Activated naive CD8-positive, alpha-beta T cell treated with anti-CD3 and anti-CD28 coated beads for 36 hours (primary cell): ENCODE data around the gene ZBTB17. TPM values are rescaled to one million over a fixed set of nuclear protein-coding genes. Genes with fewer than 3 reads are reported as not detected.
A peak's percentile ranks its signal among the peaks of the same experiment; 100 is the strongest.
"Not testable (repeated sequence)": the region's sequence is repeated elsewhere in the genome, so short reads cannot be mapped to it uniquely, and the experiment has no call there.

Experiments used
- DNase-seq: peaks from one replicate; pipeline ENCODE4 v3.0.0; 2021
- H3K27ac Mint-ChIP-seq: one replicate; pipeline ENCODE4 v1.8.0; 2022; ENCODE audit warnings: mild to moderate bottlenecking, moderate library complexity, mixed read lengths
- H3K27me3 Mint-ChIP-seq: one replicate; pipeline ENCODE4 v1.8.0; 2022; ENCODE audit warnings: mild to moderate bottlenecking, mixed read lengths
- H3K36me3 Mint-ChIP-seq: one replicate; pipeline ENCODE4 v1.8.0; 2021; ENCODE audit warnings: mild to moderate bottlenecking, mixed read lengths
- H3K4me1 Mint-ChIP-seq: one replicate; pipeline ENCODE4 v1.8.0; 2021; ENCODE audit warnings: mixed read lengths
- H3K4me3 Mint-ChIP-seq: one replicate; pipeline ENCODE4 v1.8.0; 2022; ENCODE audit warnings: mild to moderate bottlenecking, moderate library complexity, mixed read lengths
- H3K9me3 Mint-ChIP-seq: one replicate; pipeline ENCODE4 v1.8.0; 2022; ENCODE audit warnings: mixed read lengths
- total RNA-seq, 2 experiments: library from RNA; stranded (reverse); gene quantifications; one replicate each; pipeline ENCODE4 v1.2.3, GENCODE V29; 2021

ZBTB17 gene
- total RNA-seq: 10 to 100 TPM; 52.3 to 56.1 TPM

GRCh38 chr1:15975805-15976680, at the start of gene ZBTB17:
Gene ZBTB17, minus strand, starts transcription at chr1:15976101. Its CDS starts 27,606 bp downstream, at chr1:15948495.
- H3K36me3 Mint-ChIP-seq: peaks cover 27% of the 10 kb centered on the region
- H3K27me3 Mint-ChIP-seq: no peaks in the 10 kb centered on the region
- no peaks in the 10 kb centered on the region for H3K9me3 Mint-ChIP-seq
- H3K27ac Mint-ChIP-seq: peak within 1 kb of the TSS; percentile 94
- peak; percentile 96 for DNase-seq
- H3K4me1 Mint-ChIP-seq: peaks cover 37% of the 10 kb centered on the region
- peak within 1 kb of the TSS; percentile 81 for H3K4me3 Mint-ChIP-seq

DNA sequence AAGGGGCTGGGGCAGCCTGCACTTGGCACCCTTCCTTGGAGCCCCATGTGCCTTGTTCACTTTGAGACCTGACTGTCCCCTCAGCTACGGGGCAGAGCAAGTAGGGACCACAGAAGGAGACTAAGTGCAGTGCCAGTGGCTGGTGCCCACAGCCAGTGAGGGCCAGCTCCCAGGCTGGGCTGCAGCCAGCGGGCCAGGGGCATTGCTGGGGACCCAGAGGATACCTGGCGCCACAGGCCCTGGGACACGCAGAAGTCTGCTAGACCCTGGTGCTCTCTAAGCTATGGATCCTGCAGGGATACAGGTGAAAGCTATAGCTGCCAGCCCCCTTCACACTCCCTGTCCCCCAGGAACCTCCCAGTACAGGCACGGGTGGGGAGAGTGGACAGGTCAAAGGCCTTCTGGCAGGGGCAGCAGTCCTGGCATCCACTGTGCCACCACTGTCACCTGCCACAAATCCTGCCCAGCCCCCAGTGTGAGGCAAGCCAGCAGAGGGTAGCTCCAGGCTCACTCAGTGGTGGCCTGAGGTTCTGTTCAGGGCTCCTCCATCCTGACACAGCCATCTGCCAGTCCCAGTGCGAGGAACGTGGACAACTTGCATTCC, 47.3 kb upstream of the ZBTB17 start:
- H3K27me3 Mint-ChIP-seq: peaks cover 5% of the 10 kb centered on the region

DNA sequence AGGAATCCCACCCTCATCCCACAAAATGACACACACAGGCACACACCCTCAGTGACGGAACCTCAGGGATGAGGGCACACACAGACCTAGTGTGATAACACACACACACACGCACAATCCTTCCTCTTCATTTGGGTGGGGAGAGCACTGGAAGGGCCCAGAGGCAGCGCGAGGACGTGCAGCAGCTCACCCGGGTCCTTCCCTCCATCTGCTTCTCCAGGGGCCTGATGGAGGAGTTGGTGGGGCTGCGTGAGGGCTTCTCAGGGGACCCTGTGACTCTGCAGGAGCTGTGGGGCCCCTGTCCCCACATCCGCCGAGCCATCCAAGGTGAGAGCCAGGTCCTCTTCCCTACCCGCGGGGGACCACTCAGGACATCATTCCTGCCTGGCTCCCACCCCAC, 46.5 kb upstream of the ZBTB17 start:
- H3K9me3 Mint-ChIP-seq: no peaks in the 10 kb centered on the region
- H3K36me3 Mint-ChIP-seq: no peaks in the 10 kb centered on the region
- H3K4me1 Mint-ChIP-seq: no peaks in the 10 kb centered on the region
- H3K27ac Mint-ChIP-seq: no peak overlapping the region
- no peak for DNase-seq
- no peaks in the 10 kb centered on the region for H3K27me3 Mint-ChIP-seq
- no peak overlapping the region for H3K4me3 Mint-ChIP-seq

More for the DNA sequence above, 47.3 kb upstream of the ZBTB17 start:
- Mint-ChIP-seq H3K36me3 (no peaks in the 10 kb centered on the region), H3K4me1 (peaks cover under 1% of the 10 kb centered on the region), H3K27ac (no peak overlapping the region), H3K4me3 (no peak overlapping the region), H3K9me3 (no peaks in the 10 kb centered on the region)
- DNase-seq: no peak

DNA sequence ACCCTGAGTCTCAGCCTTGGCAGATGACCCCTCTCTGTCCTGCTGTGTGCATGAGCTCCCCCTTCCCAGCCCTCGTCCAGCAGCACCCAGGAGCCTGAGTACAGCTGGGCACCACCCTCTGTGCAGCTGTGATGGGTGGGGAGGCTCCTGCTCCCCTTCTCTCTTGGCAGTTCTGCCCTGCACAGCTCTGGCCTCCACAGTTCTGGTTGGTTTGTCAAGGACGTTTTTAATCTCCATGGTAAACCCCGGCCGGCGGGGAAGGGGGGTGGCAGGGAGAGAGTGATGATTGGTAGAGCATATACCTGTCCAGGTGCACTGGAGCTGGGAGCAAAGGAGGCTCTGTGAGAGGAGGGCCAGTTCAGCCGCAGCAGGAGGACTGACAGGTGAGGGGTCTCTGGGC, 45.8 kb upstream of the ZBTB17 start, which contains the start of gene CLCNKA:
Gene CLCNKA (plus strand): TSS at position 356 of the 400 bp plus-strand sequence. CDS start 584 bp downstream, outside the sequence.
- Mint-ChIP-seq H3K4me3 (no peak within 1 kb of the TSS), H3K36me3 (no peaks in the 10 kb centered on the region), H3K4me1 (no peaks in the 10 kb centered on the region), H3K27ac (peak within 1 kb of the TSS; percentile 28), H3K27me3 (no peaks in the 10 kb centered on the region), H3K9me3 (no peaks in the 10 kb centered on the region)
- DNase-seq: no peak

DNA sequence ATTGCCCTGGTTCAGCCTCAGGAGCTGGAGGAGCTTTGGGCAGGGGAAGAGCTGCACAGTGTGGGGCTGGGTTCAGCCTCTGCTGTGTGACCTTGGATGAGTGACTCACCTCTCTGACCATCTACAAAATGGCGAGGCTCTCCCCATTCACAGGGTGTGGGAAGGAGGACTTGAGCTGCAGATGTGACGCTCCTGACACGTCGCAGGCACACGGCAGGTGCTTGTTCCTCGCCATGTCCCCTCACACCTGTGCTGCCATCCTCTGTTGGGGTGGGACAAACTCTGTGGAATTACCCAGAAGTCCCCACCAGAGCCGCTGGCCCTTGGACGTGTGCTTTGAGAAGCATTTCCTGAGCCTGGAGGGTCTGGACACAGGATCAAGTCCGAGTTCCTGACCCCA, 45.0 kb upstream of the ZBTB17 start:
- H3K9me3 Mint-ChIP-seq, H3K4me3 Mint-ChIP-seq, DNase-seq, H3K27me3 Mint-ChIP-seq, H3K36me3 Mint-ChIP-seq, H3K27ac Mint-ChIP-seq, H3K4me1 Mint-ChIP-seq: not testable (repeated sequence)

DNA sequence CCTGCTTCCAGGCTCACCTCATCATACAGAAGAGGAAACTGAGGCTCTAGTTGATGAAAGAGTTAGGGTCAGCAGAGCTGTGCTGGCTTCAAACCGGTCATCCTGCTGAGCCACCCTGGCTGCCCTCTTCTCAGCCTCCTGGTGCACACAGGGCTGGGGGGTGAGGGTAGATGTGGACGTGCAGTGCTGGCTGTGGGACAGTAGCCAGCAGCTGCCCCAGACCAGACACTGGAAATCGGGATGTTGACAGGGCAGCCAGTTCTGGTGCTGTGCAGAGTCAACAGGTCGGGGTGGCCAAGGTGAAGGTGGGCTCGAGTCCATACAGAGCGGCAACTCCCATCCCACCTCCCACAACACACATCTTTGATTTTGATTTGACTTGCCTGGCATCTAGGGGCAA, 44.4 kb upstream of the ZBTB17 start:
- Mint-ChIP-seq H3K27ac (no peak overlapping the region), H3K36me3 (no peaks in the 10 kb centered on the region), H3K9me3 (no peaks in the 10 kb centered on the region), H3K4me3 (no peak overlapping the region), H3K27me3 (no peaks in the 10 kb centered on the region), H3K4me1 (no peaks in the 10 kb centered on the region)
- no peak for DNase-seq

- Mint-ChIP-seq H3K27me3 (peaks cover 6% of the 10 kb centered on the region), H3K4me3 (no peak overlapping the region), H3K27ac (no peak overlapping the region), H3K9me3 (no peaks in the 10 kb centered on the region), H3K36me3 (no peaks in the 10 kb centered on the region), H3K4me1 (no peaks in the 10 kb centered on the region)
- DNase-seq: no peak
These were observed 43.9 kb upstream of the ZBTB17 start for GRCh38 chr1:16019644-16020277.

- Mint-ChIP-seq H3K4me1 (no peaks in the 10 kb centered on the region), H3K4me3 (no peak overlapping the region), H3K27ac (no peak overlapping the region), H3K9me3 (no peaks in the 10 kb centered on the region), H3K27me3 (peaks cover 8% of the 10 kb centered on the region), H3K36me3 (no peaks in the 10 kb centered on the region)
- no peak for DNase-seq
These were observed 43.1 kb upstream of the ZBTB17 start for GRCh38 chr1:16018749-16019643.

DNA sequence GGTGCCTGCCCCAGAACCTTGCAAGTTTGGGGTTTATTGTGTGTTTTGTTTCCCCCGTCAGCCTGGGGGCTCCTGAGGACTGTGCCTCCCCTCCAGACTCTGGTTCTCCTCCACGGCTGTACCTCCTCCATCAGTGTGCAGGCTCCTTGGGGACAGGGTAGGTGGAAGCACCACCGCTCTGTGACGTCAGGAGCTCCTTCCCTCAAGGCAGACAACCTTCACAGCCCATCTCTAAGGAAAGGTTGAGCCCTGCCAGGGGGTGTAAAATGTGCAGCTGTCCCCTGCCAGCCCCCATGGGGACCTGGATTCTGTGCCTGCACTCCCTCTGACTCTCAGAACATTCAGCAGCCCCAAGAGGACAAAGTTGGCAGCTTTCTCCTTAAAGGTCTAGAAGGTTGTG, 42.4 kb upstream of the ZBTB17 start:
- Mint-ChIP-seq H3K4me3 (no peak overlapping the region), H3K9me3 (no peaks in the 10 kb centered on the region), H3K36me3 (no peaks in the 10 kb centered on the region), H3K4me1 (peaks cover 3% of the 10 kb centered on the region), H3K27me3 (peaks cover 8% of the 10 kb centered on the region), H3K27ac (no peak overlapping the region)
- DNase-seq: no peak

- no peaks in the 10 kb centered on the region for H3K36me3 Mint-ChIP-seq
- no peak within 1 kb of the TSS for H3K27ac Mint-ChIP-seq
- no peaks in the 10 kb centered on the region for H3K9me3 Mint-ChIP-seq
- H3K4me1 Mint-ChIP-seq: peaks cover 3% of the 10 kb centered on the region
- peaks cover 8% of the 10 kb centered on the region for H3K27me3 Mint-ChIP-seq
- no peak within 1 kb of the TSS for H3K4me3 Mint-ChIP-seq
- no peak for DNase-seq
These were observed 41.8 kb upstream of the ZBTB17 start, which contains the start of gene HSPB7 for GRCh38 chr1:16017461-16018303. Gene HSPB7, minus strand, starts transcription at chr1:16018043. Its CDS starts 80 bp downstream, at chr1:16017963.

DNA sequence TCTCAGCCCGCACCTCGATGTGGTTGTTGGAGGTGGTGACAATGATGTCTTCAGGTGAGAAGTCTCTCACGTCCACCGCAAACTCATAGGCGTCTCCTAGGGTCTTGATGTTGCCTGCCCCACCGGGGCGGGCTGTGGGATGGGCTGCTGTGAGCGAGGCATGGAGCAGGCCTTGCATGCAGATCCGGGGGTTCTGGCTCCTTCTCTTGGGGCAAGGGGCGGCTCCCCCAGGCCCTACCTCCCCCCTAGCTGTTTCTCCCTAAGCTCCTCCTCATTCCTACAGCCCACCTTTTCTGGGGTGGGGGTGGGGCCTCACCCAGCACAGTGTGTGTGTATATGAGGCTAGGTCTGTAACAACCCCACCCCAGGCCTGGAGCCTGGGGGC, 41.2 kb upstream of the ZBTB17 start:
- Mint-ChIP-seq H3K9me3 (no peaks in the 10 kb centered on the region), H3K27ac (no peak overlapping the region), H3K4me1 (peaks cover 6% of the 10 kb centered on the region), H3K27me3 (peaks cover 14% of the 10 kb centered on the region), H3K36me3 (no peaks in the 10 kb centered on the region), H3K4me3 (no peak overlapping the region)
- DNase-seq: no peak

- Mint-ChIP-seq H3K36me3 (no peaks in the 10 kb centered on the region), H3K4me1 (peaks cover 6% of the 10 kb centered on the region), H3K27ac (no peak overlapping the region), H3K27me3 (peaks cover 15% of the 10 kb centered on the region), H3K4me3 (no peak overlapping the region), H3K9me3 (no peaks in the 10 kb centered on the region)
- no peak for DNase-seq
These were observed 40.3 kb upstream of the ZBTB17 start for GRCh38 chr1:16015960-16016901.

DNA sequence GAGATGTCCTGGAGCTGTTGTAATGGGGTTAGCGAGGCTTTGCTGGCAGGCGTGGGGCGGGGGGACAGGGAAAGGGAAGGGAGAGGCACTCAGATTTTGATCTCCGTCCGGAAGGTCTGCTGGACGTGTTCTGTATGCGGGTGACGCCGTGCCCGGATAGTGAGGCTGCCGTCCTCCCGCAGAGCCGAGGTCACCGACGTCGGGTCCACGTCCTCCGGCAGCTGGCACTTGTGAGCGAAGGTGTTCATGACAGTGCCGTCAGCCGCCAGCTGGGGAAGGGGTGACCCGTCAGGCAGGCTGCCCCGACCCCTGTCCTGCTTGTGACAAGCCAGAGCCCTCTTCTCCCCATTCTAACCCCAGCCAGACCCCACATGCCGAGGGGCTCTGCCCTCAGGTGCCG, 39.6 kb upstream of the ZBTB17 start:
- DNase-seq: no peak
- H3K4me1 Mint-ChIP-seq: peaks cover 6% of the 10 kb centered on the region
- H3K36me3 Mint-ChIP-seq: no peaks in the 10 kb centered on the region
- no peak overlapping the region for H3K4me3 Mint-ChIP-seq
- peaks cover 15% of the 10 kb centered on the region for H3K27me3 Mint-ChIP-seq
- H3K9me3 Mint-ChIP-seq: no peaks in the 10 kb centered on the region
- no peak overlapping the region for H3K27ac Mint-ChIP-seq
